ENCODE measurements around the gene SLU7.

GRCh38 chr5:160363660-160364395, 55.1 kb downstream of the SLU7 start:
- no peak for TF ChIP-seq CTCF (conservative IDR thresholded peaks at IDR 0.05 in 1 of 2, IDR thresholded peaks at IDR 0.05 in 1 of 2; ENCODE audit: low read depth in 1 of 2, low read length in 2 of 2)
- no peak for TF ChIP-seq EZH2 (IDR thresholded peaks at IDR 0.05; ENCODE audit: low read length, missing control alignments)
